ENCODE measurements around the gene AGO3. TPM values are rescaled to one million over a fixed set of nuclear protein-coding genes. Genes with fewer than 3 reads are reported as not detected.
"Not testable (repeated sequence)": the region's sequence is repeated elsewhere in the genome, so short reads cannot be mapped to it uniquely, and the experiment has no call there.

Gene AGO3
- total RNA-seq, 1 experiment from 2014 or later: 29.7 TPM

- no peak for DNase-seq (ENCODE audit: low spot score)
Measured at GRCh38 chr1:35924838-35925237, 6.1 kb upstream of the AGO3 start.

DNA sequence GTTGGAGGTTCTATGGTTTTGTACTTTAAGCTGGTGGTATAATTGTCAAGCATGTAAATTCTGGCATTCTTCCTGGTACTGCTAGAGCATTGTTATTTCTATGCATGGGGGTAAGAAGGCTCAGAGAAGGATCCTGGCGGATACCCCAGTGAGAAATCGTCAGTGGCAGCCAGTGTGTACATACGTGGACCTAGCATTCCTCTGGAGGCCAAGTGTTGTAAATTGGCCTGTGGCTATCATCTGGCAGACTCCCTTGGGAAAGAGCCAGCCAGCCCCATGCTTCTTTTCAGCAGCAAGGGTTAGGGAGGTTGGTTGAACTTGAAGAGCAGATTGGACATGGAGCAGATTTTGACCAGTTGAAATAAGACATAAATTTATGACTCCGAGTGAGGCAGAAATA, 5.2 kb upstream of the AGO3 start:
- DNase-seq (ENCODE audit: low spot score): no peak

GRCh38 chr1:35927472-35927871, 3.4 kb upstream of the AGO3 start:
- DNase-seq (ENCODE audit: low spot score): no peak

DNA sequence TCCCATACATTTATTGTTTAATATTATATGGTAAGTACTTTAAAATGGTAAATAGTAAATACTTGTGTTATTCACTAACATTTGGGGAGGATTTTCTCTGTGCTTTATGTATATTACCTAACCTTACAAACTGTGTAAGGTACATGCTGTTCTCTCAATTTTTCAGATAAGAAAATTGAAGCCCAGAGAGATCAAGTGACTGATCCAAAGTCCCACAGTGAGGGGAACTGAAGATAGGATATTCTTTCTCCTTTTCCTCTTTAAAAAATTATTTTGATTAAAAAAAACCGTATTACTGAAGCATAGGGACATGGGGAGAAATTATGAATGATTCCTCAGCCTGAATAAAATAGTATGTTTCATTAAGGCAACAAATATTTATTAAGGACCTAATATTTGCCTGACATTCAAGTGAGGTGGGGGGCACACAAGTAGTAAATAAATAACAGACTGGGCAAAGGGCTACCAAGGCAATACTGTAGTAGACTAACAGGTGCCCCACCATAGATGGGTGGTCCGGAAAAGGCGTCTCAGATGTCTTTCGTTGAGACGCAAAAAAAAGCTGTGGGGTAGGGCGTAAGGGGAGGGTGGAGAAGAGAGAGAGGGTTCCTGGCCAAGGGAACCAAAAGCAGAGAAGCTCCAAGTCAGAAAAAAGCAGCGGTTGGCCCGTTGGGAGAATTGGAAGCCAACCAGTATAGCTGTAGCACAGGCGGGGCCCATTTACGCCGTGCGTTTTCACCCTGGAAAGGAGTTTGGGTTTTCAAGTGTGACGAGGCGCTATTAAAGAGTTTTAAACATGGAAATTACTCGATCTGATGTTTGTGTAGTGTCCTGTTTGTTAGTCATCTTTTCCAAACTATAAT, 944 bp upstream of the AGO3 start:
- DNase-seq (ENCODE audit: low spot score): peak; percentile 53

DNA sequence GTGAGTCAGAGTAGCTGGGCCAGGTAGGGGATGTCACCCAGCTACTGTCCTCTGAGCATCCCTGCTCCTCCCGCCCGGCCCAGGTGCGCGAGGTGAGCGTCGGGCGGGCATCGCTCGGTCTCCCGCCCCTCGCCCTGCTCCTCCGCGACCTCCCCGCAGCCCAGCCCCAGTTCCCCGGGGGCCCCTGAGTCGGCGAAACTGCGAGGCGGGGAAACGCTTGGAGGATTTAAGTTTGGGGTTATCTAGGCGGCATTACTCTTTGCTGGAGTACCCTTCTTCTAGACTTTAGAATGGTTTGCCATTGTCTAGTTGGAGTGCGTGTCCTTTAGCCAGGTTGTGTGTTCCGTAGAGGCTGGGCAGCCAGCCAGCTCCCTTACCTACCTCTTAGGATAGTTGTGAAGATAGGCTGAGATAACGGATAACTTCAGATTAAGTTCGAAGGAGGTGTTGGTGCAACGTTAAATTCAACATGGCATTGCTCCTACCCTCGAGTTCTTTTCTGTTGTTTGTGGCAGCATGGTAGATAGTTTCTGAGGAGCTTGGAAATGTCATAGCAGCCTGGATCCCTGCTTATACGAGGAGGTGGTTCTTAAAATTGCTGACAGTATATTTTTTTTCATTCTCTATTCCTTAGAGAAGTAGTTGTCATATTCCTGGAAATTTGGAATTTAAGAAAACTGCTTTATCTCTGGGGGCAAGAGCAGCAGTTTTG, 697 bp downstream of the AGO3 start:
- peak; percentile 68 for DNase-seq (ENCODE audit: low spot score)

DNA sequence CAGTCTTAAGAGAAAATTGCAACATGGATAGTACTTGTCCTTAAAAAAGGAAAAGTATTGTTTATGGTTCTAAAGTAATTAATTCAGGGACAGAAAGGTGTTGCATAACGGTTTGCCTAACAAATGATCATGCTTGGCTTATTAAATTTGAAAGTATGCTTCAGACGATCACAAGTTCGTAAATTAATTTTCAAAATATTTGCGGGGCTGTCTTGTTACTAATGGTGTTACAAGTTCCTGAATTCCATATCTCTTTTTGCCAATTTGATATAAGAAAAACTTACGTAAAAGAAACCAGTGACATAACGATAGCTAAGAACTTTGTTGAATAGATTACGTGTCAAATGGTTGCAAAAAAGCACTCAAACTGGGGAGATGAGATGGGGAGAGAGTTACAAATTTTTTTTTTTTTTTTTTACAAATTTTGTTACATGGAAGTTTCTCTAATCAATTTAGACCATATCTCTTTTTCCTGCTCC, 1.3 kb downstream of the AGO3 start:
- no peak for DNase-seq (ENCODE audit: low spot score)

DNA sequence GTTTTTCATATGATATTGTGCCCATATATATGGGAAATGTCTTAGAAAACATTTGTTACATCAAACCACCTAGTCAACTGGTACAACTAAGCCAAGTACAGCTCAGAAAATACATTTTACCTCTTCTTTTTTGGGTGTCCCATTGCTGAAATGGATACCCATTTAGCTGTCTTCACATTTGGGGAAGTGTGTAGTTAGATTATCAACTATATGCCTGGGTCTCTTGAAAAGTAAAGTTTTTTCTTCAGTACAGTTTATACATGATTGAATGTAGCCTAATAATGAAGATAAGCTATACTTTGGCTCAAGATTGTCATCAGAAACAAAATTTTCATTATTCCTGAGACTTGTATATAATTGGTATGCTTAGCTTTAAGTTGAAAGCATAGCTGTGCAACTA, 2.0 kb downstream of the AGO3 start:
- DNase-seq (ENCODE audit: low spot score): no peak

- DNase-seq (ENCODE audit: low spot score): no peak
Measured at GRCh38 chr1:35935442-35936388, 4.8 kb downstream of the AGO3 start.

- DNase-seq (ENCODE audit: low spot score): no peak
Measured at GRCh38 chr1:35936838-35937237, 5.9 kb downstream of the AGO3 start.

DNA sequence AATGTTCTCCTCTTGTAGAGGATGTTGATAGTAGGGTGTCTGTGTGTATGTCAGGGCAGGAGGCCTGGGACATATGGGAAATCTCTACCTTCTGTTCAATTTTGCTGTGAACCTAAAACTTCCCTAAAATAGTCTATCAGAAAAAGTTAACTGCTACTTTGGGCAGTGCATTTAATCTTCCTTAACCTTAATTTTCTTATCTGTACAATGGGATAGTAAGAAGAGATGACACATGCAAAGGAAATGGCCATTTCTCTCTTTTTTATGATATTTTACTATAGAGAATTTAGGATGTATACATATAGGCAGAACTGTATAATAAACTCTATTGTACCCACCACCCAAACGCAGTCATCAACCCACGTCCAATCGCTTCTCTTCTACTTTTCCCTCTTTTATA, 8.6 kb downstream of the AGO3 start:
- no peak for DNase-seq (ENCODE audit: low spot score)

GRCh38 chr1:35945327-35945726, 14.4 kb downstream of the AGO3 start:
- DNase-seq (ENCODE audit: low spot score): no peak

DNA sequence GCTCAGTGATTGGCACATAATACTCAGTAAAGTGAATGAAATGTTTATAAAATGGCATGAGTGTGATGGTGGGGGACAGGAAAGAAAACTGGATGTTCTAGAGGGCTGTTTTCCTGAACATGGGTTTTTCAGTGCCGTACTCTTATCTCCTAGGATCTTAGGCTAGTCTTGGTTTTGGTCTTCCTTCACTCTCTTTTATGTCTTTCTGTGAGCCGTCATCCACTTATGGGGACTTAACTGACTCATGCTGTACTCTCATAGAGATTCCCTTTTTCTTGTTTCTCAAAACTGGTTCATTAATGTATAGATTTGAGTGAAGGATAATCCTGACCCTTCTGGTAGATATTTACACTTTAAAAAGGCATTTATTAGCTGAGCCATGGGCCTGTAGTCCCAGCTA, 16.6 kb downstream of the AGO3 start:
- no peak for DNase-seq (ENCODE audit: low spot score)

DNA sequence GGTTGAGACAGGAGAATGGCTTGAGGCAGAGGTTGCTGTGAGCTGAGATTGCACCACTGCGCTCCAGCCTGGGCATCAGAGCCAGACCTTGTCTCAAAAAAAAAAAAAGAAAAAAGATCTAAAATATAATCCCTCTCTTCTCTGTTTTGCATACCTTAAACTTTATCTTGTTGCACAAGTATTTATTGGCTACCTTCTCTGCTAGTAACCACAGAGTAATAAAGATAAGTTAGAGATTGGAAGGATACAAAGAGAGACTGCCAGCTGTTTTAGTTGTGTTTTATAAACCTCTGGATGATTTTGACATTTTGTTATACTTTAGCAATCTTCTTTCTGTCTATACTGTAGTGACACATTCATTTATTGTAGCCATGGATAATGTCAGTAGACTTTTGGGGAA, 27.7 kb downstream of the AGO3 start:
- DNase-seq (ENCODE audit: low spot score): no peak

GRCh38 chr1:35959304-35959703, 28.4 kb downstream of the AGO3 start:
- no peak for DNase-seq (ENCODE audit: low spot score)

DNA sequence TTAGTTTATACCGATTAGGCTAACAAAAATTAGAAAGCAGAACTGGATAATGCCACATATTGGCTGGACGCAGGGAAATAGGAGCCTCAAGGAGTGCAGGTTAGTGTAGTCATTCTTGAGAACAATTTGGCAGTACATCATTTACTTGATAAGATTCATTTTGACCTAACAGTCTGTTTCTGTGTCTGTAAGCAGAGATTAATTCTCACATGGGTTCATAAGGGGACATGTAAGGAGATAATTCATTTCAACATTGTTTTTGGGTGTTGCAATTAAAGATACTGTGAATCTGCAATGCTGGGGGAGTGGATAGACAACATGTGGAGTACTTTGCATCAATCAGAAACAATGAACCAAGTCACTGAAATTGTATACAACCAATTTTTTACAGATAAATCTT, 32.0 kb downstream of the AGO3 start:
- no peak for DNase-seq (ENCODE audit: low spot score)

- DNase-seq (ENCODE audit: low spot score): not testable (repeated sequence)
Measured at GRCh38 chr1:35964277-35964676, 33.4 kb downstream of the AGO3 start.

- no peak for DNase-seq (ENCODE audit: low spot score)
Measured at GRCh38 chr1:35968396-35968795, 37.5 kb downstream of the AGO3 start.

- no peak for DNase-seq (ENCODE audit: low spot score)
Measured at GRCh38 chr1:35971601-35972000, 40.7 kb downstream of the AGO3 start.

DNA sequence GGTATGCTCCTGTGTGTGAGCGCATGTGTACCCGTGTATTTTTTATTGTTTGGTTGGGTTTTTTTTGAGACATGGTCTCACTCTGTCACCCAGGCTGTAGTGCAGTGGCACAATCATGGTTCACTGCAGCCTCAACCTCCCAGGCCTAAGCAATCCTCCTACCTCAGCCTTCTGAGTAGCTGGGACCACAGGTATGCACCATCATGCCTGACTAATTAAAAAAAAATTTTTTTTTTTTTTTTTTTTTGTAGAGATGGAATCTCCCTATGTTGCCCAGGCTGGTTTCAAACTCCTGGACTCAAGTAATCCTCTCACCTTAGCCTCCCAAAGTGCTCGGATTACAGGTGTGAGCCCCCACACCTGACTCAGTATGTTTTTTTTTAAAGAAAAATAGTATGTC, 41.7 kb downstream of the AGO3 start:
- not testable (repeated sequence) for DNase-seq (ENCODE audit: low spot score)

GRCh38 chr1:35980090-35980489, 49.2 kb downstream of the AGO3 start:
- DNase-seq (ENCODE audit: low spot score): no peak

- DNase-seq (ENCODE audit: low spot score): no peak
Measured at GRCh38 chr1:35988237-35988636, 57.3 kb downstream of the AGO3 start.

All from HT-29 (cell line).